Neuronal stem cell (in vitro differentiated cells): Measurements from ENCODE around the gene NCAM2.

ENCODE experiments used
- DNase-seq: peaks from one replicate; pipeline ENCODE4 v3.0.0-alpha.2; 2013; ENCODE audit warnings: low spot score
- H2AFZ ChIP-seq: one replicate; pipeline ENCODE4 v1.6.1; 2013; ENCODE audit warnings: mild to moderate bottlenecking, low read length, inconsistent platforms
- H2AK5ac ChIP-seq: 2 replicates; pipeline ENCODE4 v1.6.1; 2013; ENCODE audit warnings: low read depth, mild to moderate bottlenecking, inconsistent platforms, low read length, moderate library complexity, mixed read lengths
- H2BK120ac ChIP-seq: 2 replicates; pipeline ENCODE4 v1.6.1; 2013; ENCODE audit warnings: low read depth, mild to moderate bottlenecking, inconsistent platforms, low read length, moderate library complexity, mixed read lengths
- H2BK12ac ChIP-seq: one replicate; pipeline ENCODE4 v1.6.1; 2013; ENCODE audit warnings: low read length, inconsistent platforms
- H2BK15ac ChIP-seq: 2 replicates; pipeline ENCODE4 v1.6.1; 2013; ENCODE audit warnings: mild to moderate bottlenecking, low read length, inconsistent platforms, mixed read lengths
- H2BK5ac ChIP-seq: one replicate; pipeline ENCODE4 v1.6.1; 2013; ENCODE audit warnings: inconsistent platforms, mild to moderate bottlenecking, low read length, moderate library complexity
- H3K14ac ChIP-seq: one replicate; pipeline ENCODE4 v1.6.1; 2013; ENCODE audit warnings: low read length, inconsistent platforms
- H3K18ac ChIP-seq: 2 replicates; pipeline ENCODE4 v1.6.1; 2013; ENCODE audit warnings: low read length, inconsistent platforms
- H3K23ac ChIP-seq: 2 replicates; pipeline ENCODE4 v1.6.1; 2013; ENCODE audit warnings: low read depth, mild to moderate bottlenecking, mixed read lengths, low read length, inconsistent platforms; ENCODE audit not compliant: poor library complexity
- H3K27ac ChIP-seq: replicated peaks from 3 replicates; pipeline ENCODE4 v1.5.1; 2013; ENCODE audit warnings: low read length, inconsistent platforms
- H3K27me3 ChIP-seq, 3 experiments: 2 replicates each; pipeline ENCODE4 v1.6.1; 2013; ENCODE audit warnings: low read length in 3 of 3, mild to moderate bottlenecking in 2 of 3, inconsistent platforms in 1 of 3, low read depth in 1 of 3, mixed read lengths in 1 of 3, moderate library complexity in 1 of 3; ENCODE audit not compliant: control insufficient read depth in 3 of 3, insufficient read depth in 3 of 3
- H3K36me3 ChIP-seq, 2 donors: replicated peaks in 1 of 2; 2 replicates each; pipeline ENCODE4 v1.6.1; 2013; ENCODE audit warnings: low read length in 2 of 2; ENCODE audit not compliant: control insufficient read depth in 2 of 2, insufficient read depth in 2 of 2
- H3K4ac ChIP-seq: 2 replicates; pipeline ENCODE4 v1.6.1; 2013; ENCODE audit warnings: inconsistent platforms, mild to moderate bottlenecking, low read length, moderate library complexity
- H3K4me1 ChIP-seq, 2 donors: 1 replicate in 1 of 2; 2 replicates in 1 of 2; pipeline ENCODE4 v1.6.1; 2013; ENCODE audit warnings: low read length in 2 of 2, low read depth in 1 of 2; ENCODE audit not compliant: control insufficient read depth in 2 of 2, insufficient read depth in 1 of 2
- H3K4me2 ChIP-seq: one replicate; pipeline ENCODE4 v1.6.1; 2013; ENCODE audit warnings: mild to moderate bottlenecking, low read length, inconsistent platforms; ENCODE audit not compliant: insufficient read depth, poor library complexity, severe bottlenecking
- H3K4me3 ChIP-seq, 2 donors: 2 replicates each; pipeline ENCODE4 v1.5.1; 2013; ENCODE audit warnings: low read length in 2 of 2, mild to moderate bottlenecking in 2 of 2, inconsistent platforms in 1 of 2, moderate library complexity in 1 of 2
- H3K79me1 ChIP-seq: one replicate; pipeline ENCODE4 v1.6.1; 2013; ENCODE audit warnings: low read depth, mild to moderate bottlenecking, inconsistent platforms, low read length, moderate library complexity
- H3K9ac ChIP-seq: one replicate; pipeline ENCODE4 v1.6.1; 2013; ENCODE audit warnings: mild to moderate bottlenecking, low read depth, low read length, inconsistent platforms; ENCODE audit not compliant: poor library complexity
- H3K9me3 ChIP-seq, 2 donors: replicated peaks in 1 of 2; 2 replicates each; pipeline versions ENCODE3 to v1.6.1; 2013; ENCODE audit warnings: low read length in 2 of 2, mild to moderate bottlenecking in 2 of 2, inconsistent platforms in 1 of 2, low read depth in 1 of 2, mixed read lengths in 1 of 2, moderate library complexity in 1 of 2; ENCODE audit not compliant: control insufficient read depth in 2 of 2, insufficient read depth in 1 of 2
- H4K8ac ChIP-seq: one replicate; pipeline ENCODE4 v1.6.1; 2013; ENCODE audit warnings: low read depth, mild to moderate bottlenecking, inconsistent platforms, low read length, moderate library complexity
- H4K91ac ChIP-seq: one replicate; pipeline ENCODE4 v1.6.1; 2013; ENCODE audit warnings: low read length, low read depth, mild to moderate bottlenecking, inconsistent platforms; ENCODE audit not compliant: poor library complexity
- WGBS, 2 donors: extraction: QIAGEN DNeasy Blood & Tissue Kit; methylation state at CpG; one replicate each; pipeline ENCODE4 v1.1.7; 2013; ENCODE audit warnings: missing lambda C conversion rate in 2 of 2, mixed read lengths in 1 of 2; ENCODE audit not compliant: insufficient read length in 2 of 2, insufficient replicate concordance in 1 of 2; ENCODE audit errors: extremely low coverage in 2 of 2; 5-methylcytosine and 5-hydroxymethylcytosine counted together

Gene NCAM2

DNA sequence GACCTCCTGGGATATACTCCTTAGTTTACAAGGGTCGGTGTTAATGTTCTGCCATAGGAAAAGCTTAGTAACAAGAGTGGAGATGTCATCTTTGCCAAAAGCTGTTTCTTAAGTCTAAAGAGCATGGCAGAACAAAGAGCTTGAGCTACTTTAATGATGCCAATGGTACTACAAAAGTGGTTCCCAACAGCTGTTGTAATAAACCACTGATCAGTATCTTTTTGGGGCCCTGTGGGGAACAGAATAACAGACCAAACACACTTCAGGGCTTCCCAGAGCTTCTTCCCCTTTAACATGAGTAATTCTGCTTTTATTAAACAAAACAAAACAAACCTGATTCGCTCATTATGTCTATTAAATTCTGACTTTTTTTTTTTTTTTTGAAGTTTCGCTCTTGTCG, 116.3 kb downstream of the NCAM2 start:
- Histone ChIP-seq H3K4me2 (no peak overlapping the region), H3K79me1 (no peaks in the 10 kb centered on the region), H3K9ac (no peak overlapping the region), H4K8ac (no peak overlapping the region), H2BK120ac (no peak overlapping the region), H2BK15ac (no peak overlapping the region), H3K4me3 (no peak overlapping the region), H3K23ac (no peak overlapping the region), H4K91ac (no peak overlapping the region), H3K9me3 (no peaks in the 10 kb centered on the region), H2BK5ac (no peak overlapping the region), H3K27ac (no peak overlapping the region), H2BK12ac (no peak overlapping the region), H3K36me3 (no peaks in the 10 kb centered on the region), H2AFZ (no peak overlapping the region), H3K14ac (no peak overlapping the region), H2AK5ac (no peak overlapping the region), H3K4ac (no peak overlapping the region), H3K4me1 (peaks cover 0 to 1% of the 10 kb centered on the region in 2 donors), H3K27me3 (no peaks in the 10 kb centered on the region), H3K18ac (no peak overlapping the region)
- no peak for DNase-seq
- no CpG with 5 or more reads among the region's 4 CpGs for WGBS, 2 donors

DNA sequence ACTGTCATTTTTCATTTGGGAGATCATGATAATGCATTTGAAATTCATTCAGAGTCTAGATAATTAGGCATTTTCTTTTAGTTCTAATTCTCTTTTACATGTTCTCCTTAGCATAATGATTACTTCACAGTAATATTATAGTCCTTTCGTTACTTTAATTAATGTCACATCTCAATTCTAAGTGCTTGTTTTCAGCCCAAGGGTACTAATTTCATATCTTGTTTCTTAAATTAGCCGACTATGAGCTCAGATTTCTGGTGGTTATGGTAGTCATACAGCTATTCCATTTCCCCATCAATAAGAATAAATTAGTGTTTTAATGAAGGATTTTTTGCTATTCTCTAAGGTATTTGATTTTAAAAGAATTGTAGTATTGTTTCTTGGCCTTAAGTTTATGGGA, 120.9 kb downstream of the NCAM2 start:
- Histone ChIP-seq H3K4me1 (no peaks in the 10 kb centered on the region), H2BK5ac (no peak overlapping the region), H3K27me3 (no peaks in the 10 kb centered on the region), H2BK120ac (no peak overlapping the region), H3K4me2 (no peak overlapping the region), H3K36me3 (no peaks in the 10 kb centered on the region), H3K79me1 (no peaks in the 10 kb centered on the region), H4K8ac (no peak overlapping the region), H2BK12ac (no peak overlapping the region), H3K14ac (no peak overlapping the region), H2AFZ (no peak overlapping the region), H4K91ac (no peak overlapping the region), H3K18ac (no peak overlapping the region), H3K4me3 (no peak overlapping the region), H3K23ac (no peak overlapping the region), H2AK5ac (no peak overlapping the region), H3K9ac (no peak overlapping the region), H3K9me3 (no peaks in the 10 kb centered on the region), H3K27ac (no peak overlapping the region), H3K4ac (no peak overlapping the region), H2BK15ac (no peak overlapping the region)
- no peak for DNase-seq
- WGBS, 2 donors = no CpG with 5 or more reads among the region's 2 CpGs

DNA sequence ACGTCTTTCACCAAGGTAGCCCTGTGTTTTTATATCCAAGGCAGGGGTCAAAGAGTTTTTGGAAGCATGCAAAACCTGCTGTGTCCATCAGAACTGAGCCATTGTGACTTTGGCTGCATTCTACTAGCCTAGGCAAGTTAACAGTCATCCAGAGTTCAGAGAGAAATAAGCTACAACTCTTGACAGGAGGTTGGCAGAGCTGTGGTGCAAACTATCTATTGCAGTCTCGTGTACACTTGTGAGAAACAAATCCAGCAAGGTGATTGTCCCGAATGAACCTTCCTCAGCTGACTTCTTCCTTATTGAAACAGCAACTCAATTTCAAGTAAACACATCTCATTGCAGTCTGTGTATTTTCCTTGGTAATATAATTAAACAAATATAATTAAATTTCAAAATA, 124.5 kb downstream of the NCAM2 start:
- Histone ChIP-seq H3K27me3 (no peaks in the 10 kb centered on the region), H3K27ac (no peak overlapping the region), H2BK5ac (no peak overlapping the region), H3K18ac (no peak overlapping the region), H4K91ac (no peak overlapping the region), H3K23ac (no peak overlapping the region), H3K4me2 (no peak overlapping the region), H3K79me1 (no peaks in the 10 kb centered on the region), H3K9ac (no peak overlapping the region), H3K4ac (no peak overlapping the region), H4K8ac (no peak overlapping the region), H2BK15ac (no peak overlapping the region), H3K9me3 (no peaks in the 10 kb centered on the region), H3K4me1 (no peaks in the 10 kb centered on the region), H3K4me3 (no peak overlapping the region), H2AK5ac (no peak overlapping the region), H2BK12ac (no peak overlapping the region), H2AFZ (peak overlapping the region; percentile 19), H3K14ac (no peak overlapping the region), H3K36me3 (no peaks in the 10 kb centered on the region), H2BK120ac (no peak overlapping the region)
- no peak for DNase-seq
- no CpG with 5 or more reads among the region's 3 CpGs for WGBS, 2 donors

GRCh38 chr21:21132390-21132789, 134.2 kb downstream of the NCAM2 start:
- H3K36me3 ChIP-seq = no peaks in the 10 kb centered on the region
- no peak overlapping the region for H4K91ac ChIP-seq
- no peak for DNase-seq
- no peak overlapping the region for H2BK120ac ChIP-seq
- no peak overlapping the region for H3K4ac ChIP-seq
- H3K27me3 ChIP-seq = no peaks in the 10 kb centered on the region
- H2BK15ac ChIP-seq = no peak overlapping the region
- no peak overlapping the region for H3K18ac ChIP-seq
- no peak overlapping the region for H3K14ac ChIP-seq
- no peak overlapping the region for H2BK12ac ChIP-seq
- no peak overlapping the region for H3K23ac ChIP-seq
- H3K9me3 ChIP-seq = no peaks in the 10 kb centered on the region
- H3K27ac ChIP-seq = no peak overlapping the region
- no peaks in the 10 kb centered on the region for H3K79me1 ChIP-seq
- H3K9ac ChIP-seq = no peak overlapping the region
- H4K8ac ChIP-seq = no peak overlapping the region
- H2AK5ac ChIP-seq = no peak overlapping the region
- no peaks in the 10 kb centered on the region for H3K4me1 ChIP-seq
- H2BK5ac ChIP-seq = no peak overlapping the region
- H2AFZ ChIP-seq = no peak overlapping the region
- H3K4me3 ChIP-seq = no peak overlapping the region
- H3K4me2 ChIP-seq = no peak overlapping the region
